Measurements from ENCODE around the gene ITPK1. TPM values are rescaled to one million over a fixed set of nuclear protein-coding genes. Genes with fewer than 3 reads are reported as not detected.
"Not testable (repeated sequence)": the region's sequence is repeated elsewhere in the genome, so short reads cannot be mapped to it uniquely, and the experiment has no call there.

ITPK1 gene
- total RNA-seq, 1 donor from 2014 or later, result 52.5 TPM

- peak; percentile 41 for DNase-seq (ENCODE audit: low read depth)
Observed at GRCh38 chr14:93131257-93131820, 15.6 kb upstream of the ITPK1 start.

- DNase-seq (ENCODE audit: low read depth), result no peak
Observed at GRCh38 chr14:93128725-93129459, 13.2 kb upstream of the ITPK1 start.

- DNase-seq (ENCODE audit: low read depth), result no peak
Observed at GRCh38 chr14:93126111-93126510, 10.4 kb upstream of the ITPK1 start.

- no peak for DNase-seq (ENCODE audit: low read depth)
Observed at GRCh38 chr14:93122826-93123225, 7.1 kb upstream of the ITPK1 start.

- DNase-seq (ENCODE audit: low read depth), result no peak
Observed at GRCh38 chr14:93121030-93121834, 5.5 kb upstream of the ITPK1 start.

- no peak for DNase-seq (ENCODE audit: low read depth)
Observed at GRCh38 chr14:93120517-93120916, 4.8 kb upstream of the ITPK1 start.

- DNase-seq (ENCODE audit: low read depth), result no peak
Observed at GRCh38 chr14:93116676-93117200, 1.0 kb upstream of the ITPK1 start.

GRCh38 chr14:93115069-93115820 is 480 bp downstream of the ITPK1 start:
- DNase-seq (ENCODE audit: low read depth), result peak; percentile 56

- DNase-seq (ENCODE audit: low read depth), result no peak
Observed at GRCh38 chr14:93114713-93115068, 1.0 kb downstream of the ITPK1 start.

GRCh38 chr14:93114068-93114710 is 1.5 kb downstream of the ITPK1 start:
- DNase-seq (ENCODE audit: low read depth), result no peak

- no peak for DNase-seq (ENCODE audit: low read depth)
Observed at GRCh38 chr14:93113678-93114067, 2.1 kb downstream of the ITPK1 start.

GRCh38 chr14:93112891-93113677 is 2.6 kb downstream of the ITPK1 start:
- peak; percentile 83 for DNase-seq (ENCODE audit: low read depth)

GRCh38 chr14:93111541-93111940 is 4.2 kb downstream of the ITPK1 start:
- not testable (repeated sequence) for DNase-seq (ENCODE audit: low read depth)

GRCh38 chr14:93110856-93111419 is 4.8 kb downstream of the ITPK1 start:
- no peak for DNase-seq (ENCODE audit: low read depth)

GRCh38 chr14:93109572-93110481 is 5.9 kb downstream of the ITPK1 start:
- DNase-seq (ENCODE audit: low read depth), result no peak

GRCh38 chr14:93108105-93108504 is 7.6 kb downstream of the ITPK1 start:
- DNase-seq (ENCODE audit: low read depth), result no peak

GRCh38 chr14:93107453-93107852 is 8.3 kb downstream of the ITPK1 start:
- DNase-seq (ENCODE audit: low read depth), result no peak

GRCh38 chr14:93106541-93107156 is 9.1 kb downstream of the ITPK1 start:
- DNase-seq (ENCODE audit: low read depth), result no peak

GRCh38 chr14:93105856-93106255 is 9.9 kb downstream of the ITPK1 start:
- DNase-seq (ENCODE audit: low read depth), result not testable (repeated sequence)
